TTC549 (cell line): ENCODE measurements around the gene SPRR1A.
A peak's percentile ranks its signal among the peaks of the same experiment; 100 is the strongest.
"Not testable (repeated sequence)": the region's sequence is repeated elsewhere in the genome, so short reads cannot be mapped to it uniquely, and the experiment has no call there.

Source experiments
- FAIRE-seq: peaks from 2 replicates; lab custom pipeline; 2012; peaks lifted over from hg19 to GRCh38; lab: Jason Lieb, UNC

The SPRR1A gene

DNA sequence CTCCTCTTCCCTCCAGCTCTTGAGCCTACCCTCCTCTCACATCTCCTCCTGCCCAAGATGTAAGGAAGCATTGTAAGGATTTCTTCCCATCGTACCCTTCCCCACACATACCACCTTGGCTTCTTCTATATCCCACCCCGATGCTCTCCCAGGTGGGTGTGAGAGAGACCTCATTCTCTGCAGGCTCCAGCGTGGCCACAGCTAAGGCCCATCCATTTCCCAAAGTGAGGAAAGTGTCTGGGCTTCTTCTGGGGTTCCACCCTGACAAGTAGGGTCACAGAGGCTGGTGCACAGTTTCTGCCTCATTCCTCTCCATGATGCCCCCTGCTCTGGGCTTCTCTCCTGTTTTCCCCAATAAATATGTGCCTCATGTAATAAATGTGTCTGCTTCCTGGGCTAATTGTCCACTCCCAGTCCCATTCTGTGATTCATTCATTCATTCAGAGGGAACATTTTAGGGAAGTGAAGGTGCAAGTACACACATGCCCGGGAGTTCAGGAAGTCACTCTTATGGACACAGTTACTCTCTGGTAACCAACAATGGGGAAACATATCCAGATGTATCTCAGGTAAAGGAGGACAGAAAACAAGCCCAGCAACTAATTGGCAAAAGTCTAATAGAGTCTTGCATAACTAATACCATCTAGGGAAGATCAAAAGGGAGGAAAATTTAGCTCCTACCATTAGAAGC, 11.5 kb upstream of the SPRR1A start:
- FAIRE-seq: no peak

GRCh38 chr1:152976688-152977087, 7.2 kb upstream of the SPRR1A start:
- no peak for FAIRE-seq

DNA sequence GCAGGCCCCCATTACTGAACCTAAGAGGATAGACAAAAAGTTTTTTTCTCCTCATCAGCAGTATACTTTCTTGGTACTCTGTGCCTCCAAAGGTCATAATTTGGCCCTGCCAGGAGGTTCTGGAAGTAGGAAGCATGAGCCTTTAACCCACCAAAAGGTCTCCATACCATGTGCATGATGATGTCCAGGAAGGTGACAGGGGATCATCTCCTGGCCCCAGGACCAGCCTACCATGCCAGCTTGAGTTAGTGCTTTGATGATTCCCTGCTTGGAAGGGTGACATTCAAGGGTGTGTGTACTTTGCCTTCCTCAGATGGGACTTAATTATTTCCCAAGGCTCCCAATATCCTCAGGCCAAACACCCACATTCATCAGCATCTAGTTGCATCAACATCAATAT, 6.3 kb upstream of the SPRR1A start:
- FAIRE-seq: no peak

GRCh38 chr1:152980676-152981075, 3.2 kb upstream of the SPRR1A start:
- FAIRE-seq: no peak

DNA sequence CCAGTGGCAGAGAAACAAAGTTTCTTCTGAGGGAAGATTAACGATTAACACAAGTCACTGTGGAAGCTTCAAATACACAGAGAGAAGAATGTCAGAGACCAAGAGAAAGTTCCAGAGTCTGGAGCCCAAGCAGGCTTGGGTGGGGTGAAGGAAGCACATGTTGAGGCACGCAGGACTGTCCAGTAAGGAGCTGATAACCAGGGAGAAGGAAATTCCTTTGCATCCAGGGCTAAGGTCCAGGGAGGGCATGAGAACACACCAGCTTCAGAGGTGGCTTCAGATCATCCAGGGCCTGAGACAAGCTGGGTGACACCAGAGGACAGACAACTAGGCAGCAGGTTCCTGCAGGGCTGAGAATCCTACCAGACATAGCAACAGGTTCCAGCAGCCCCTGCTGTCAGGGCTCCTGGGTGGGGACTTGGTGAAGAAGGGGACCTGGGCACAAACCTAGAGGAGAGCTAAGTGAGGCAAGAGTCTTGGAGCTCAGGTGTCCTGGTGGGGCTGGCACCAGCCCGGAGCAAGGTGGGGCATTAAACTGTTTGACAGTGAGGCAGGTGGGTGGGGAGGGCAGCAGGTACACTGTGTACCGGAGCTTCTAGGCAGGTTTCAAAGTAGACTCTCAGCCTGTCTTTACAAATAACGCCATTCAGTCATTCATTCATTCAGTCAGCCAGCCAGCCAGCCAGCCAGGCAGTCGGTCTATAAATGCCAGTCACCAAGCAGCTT, 2.6 kb upstream of the SPRR1A start:
- FAIRE-seq: no peak

GRCh38 chr1:152982076-152982475, 1.8 kb upstream of the SPRR1A start:
- FAIRE-seq: no peak

DNA sequence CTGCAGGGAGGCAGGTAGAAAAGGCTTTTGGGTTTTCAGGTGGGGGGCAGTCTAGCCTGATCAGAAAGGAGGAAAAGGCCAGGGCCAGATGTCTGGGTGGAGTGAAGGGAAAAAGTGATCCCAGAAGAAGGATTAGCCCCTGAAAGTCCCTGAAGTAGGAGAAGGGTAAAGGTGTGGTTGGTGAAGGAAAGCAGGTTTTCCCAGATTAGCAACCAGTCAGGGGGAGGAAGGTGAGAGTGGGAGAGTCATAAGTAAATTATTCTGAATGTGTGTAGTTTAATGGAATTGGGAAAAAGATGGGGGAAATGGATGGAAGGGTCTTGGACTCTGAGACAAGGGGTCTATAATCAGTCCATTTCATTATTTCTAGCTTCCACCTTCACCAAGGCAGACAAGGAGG, 647 bp upstream of the SPRR1A start:
- FAIRE-seq: no peak

DNA sequence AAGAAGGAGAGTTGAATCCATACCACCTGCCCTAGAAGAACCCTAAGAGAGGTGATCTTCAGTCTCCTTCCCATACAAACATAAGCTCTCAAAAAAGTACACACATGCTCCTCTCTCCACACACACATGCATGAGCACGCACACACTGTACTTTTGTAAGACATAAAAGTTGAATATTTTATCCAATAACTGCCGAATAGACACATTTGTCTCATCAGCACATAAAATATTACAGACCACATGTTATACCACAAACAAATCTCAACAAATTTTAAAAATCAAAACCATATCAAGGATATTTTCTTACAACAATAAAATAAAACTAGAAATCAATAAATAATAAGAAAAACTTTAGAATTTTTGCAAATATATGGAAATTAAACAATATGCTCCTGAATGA, 2.7 kb downstream of the SPRR1A start:
- FAIRE-seq: peak; percentile 93

DNA sequence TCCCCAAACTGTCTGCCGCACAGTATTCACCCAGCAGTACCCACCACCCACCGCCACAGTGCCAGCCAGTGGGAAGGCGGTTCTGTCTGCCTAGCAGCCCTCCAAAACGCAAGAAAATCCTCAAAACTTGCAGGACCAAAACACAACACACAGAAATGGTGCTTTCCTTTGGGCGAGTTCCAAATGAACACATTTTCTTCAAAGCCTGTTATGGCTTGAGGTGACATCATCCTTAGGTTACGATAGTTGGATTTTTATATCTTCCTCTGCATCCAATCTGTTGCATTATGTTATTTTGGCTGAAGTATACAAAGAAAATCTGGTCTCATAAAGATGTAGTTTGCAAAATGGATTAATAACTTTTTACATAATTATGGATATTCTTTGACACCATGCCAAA, 9.3 kb downstream of the SPRR1A start:
- FAIRE-seq: no peak

DNA sequence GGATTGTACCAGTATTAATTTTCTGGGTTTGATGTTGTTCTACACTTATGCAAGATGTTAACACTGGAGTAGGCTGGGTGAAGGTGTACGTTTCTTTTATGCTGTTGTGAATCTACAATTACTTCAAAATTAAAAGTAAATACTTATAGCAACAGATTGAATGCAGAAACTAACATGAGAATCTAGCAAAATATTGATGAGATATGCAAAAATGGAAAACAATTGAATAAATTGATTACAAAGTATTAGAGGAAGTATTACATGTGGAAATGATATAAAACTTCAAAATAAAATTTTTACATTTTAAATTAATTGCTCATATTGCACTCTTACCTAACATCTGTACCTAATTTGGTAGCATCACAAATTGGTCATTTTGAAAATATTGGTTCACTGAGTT, 12.0 kb downstream of the SPRR1A start:
- FAIRE-seq: peak; percentile 50

DNA sequence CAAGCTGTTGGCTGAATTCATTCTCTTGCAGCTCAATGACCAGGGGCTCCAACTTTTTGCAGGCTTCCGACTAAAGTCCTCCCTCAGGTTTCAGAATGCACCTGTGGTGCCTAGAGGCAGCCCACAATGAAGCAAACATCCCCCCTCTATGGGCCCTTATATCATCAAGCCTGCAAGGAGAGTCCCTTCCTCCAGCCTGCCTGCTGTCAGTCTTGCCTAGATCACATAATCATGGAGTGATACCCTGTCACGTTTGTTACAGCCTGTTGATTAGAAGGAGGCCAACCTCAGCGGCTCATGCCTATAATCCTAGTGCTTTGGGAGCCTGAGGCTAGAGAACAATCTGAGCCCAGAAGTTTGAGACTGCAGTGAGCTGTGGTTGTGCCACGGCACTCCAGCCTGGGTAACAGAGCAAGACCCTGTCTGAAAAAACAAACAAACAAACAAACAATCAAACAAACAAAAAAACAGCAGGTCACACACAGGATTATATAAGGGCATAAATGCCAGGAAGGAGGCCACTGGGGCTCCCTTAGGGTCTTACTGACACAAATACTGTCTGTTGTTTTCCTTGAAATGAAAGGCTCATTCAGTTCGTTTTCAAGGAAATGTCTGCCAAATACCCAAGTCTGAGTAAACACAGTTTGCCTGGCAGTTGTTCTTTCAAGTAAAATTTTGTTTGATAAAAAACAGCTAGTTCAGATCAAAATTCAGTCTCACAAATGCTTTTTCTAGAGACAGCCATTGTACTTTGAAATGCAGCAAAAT, 12.9 kb downstream of the SPRR1A start:
- no peak for FAIRE-seq

- FAIRE-seq: no peak
Observed at GRCh38 chr1:152997901-152998300, 14.0 kb downstream of the SPRR1A start.

DNA sequence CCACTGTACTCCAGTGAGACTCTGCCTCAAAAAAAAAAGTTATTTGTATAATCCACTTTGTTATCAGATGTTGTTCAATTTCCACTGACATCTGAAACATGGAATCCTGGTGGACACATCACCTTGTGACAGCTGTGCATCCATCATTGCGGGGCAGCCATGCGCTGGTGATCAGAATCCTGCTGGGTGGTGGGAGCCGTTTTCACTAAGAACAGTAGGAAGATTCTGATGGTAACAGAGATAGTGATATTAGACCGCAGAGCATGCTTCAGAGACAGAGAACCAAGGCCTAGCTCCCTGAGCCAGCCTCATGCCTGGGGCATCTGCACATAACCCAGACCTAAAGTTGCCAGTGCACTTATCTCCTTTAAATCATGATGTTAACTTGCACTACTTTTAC, 14.6 kb downstream of the SPRR1A start:
- FAIRE-seq: no peak

- no peak for FAIRE-seq
Observed at GRCh38 chr1:152999818-153000217, 15.9 kb downstream of the SPRR1A start.

GRCh38 chr1:153000294-153000693, 16.4 kb downstream of the SPRR1A start:
- FAIRE-seq: no peak

GRCh38 chr1:153001382-153001781, 17.5 kb downstream of the SPRR1A start, which contains the start of gene SPRR3:
TSS of gene SPRR3 (plus strand) at chr1:153001749. CDS start at chr1:153003021, 1,272 bp downstream.
- no peak for FAIRE-seq

DNA sequence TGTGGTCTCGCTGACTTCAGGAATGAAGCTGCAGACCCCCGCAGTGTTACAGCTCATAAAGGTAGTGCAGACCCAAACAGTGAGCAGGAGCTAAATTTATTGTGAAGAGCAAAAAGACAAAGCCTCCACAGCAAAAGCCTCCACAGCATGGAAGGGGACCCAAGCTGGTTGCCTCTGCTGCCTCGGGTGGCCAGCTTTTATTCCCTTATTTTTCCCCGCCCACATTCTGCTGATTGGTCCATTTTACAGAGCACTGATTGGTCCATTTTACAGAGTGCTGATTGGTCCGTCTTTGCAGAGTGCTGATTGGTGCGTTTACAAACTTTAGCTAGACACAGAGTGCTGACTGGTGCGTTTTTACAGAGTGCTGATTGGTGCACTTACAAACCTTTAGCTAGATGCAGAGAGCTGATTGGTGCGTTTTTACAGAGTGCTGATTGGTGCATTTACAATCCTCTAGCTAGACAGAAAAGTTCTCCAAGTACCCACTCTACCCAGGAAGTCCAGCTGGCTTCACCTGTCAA, 27.4 kb downstream of the SPRR1A start:
- not testable (repeated sequence) for FAIRE-seq

- FAIRE-seq: not testable (repeated sequence)
Observed at GRCh38 chr1:153021829-153022228, 37.9 kb downstream of the SPRR1A start.

DNA sequence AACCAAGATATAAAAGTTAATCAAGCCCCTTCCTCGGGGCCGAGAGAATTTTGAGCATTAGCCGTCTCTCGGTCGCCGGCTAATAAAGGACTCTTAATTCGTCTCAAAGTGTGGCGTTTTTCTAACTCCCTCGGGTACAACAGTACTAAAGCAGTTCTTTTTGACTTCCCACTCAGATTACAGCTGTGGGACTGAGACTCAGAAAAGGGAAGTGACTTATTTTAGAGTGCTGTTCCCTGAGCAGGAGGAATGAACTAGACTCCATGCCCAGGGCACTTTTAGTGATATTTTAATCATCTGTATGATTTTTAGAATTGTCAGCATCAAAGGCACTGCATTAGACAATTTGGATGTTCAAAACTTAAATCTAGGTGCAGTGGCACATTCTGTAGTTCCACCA, 38.5 kb downstream of the SPRR1A start:
- FAIRE-seq: not testable (repeated sequence)

GRCh38 chr1:153023109-153023508, 39.2 kb downstream of the SPRR1A start:
- FAIRE-seq: no peak

GRCh38 chr1:153024413-153024812, 40.5 kb downstream of the SPRR1A start:
- no peak for FAIRE-seq

DNA sequence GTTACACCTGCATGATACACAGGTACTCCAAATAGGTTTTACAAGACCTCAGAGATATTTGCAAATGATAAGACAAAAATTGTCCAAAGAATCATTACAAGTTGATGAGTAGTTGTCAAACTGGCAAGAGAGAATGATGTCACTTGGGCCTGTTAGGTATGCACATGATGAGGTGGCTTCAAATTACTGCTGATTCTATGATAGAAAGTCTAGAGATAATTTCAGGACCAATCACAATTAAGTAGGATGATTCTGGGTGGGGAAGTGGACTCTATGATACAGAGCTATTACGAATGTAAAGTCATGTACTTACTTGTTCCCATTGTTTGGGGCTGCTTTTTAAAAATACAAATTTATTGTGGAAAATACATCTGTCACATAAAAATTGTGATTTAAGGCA, 41.9 kb downstream of the SPRR1A start:
- FAIRE-seq: no peak

DNA sequence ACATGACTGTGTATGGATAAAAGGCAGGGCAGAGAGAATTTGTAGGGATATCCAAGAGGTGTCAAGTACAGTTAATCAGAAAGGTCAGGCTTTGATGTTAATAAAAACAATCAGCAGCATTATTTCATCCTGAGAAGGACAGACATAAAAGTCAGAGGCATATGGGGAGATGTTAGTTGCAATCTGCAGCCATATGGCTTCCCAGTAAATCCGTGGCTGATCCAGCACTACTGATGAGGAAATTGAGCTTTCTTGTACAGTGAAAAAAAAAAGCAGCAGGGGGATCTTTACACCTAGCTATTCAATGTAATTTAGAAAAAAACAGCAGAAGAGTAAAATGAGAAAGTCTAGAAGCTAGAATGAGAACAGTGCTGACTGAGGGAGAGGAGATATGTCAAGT, 44.9 kb downstream of the SPRR1A start:
- FAIRE-seq: no peak
